Small intestine (tissue), 7 donors: ENCODE measurements around the gene STAG1. TPM values are rescaled to one million over a fixed set of nuclear protein-coding genes. Genes with fewer than 3 reads are reported as not detected.

Experiments used
- DNase-seq, 2 donors: peaks; one replicate each; pipeline versions ENCODE4 v3.0.0 to v3.0.0-alpha.2; 2013
- FAIRE-seq: peaks from 2 replicates; lab custom pipeline; 2012; peaks lifted over from hg19 to GRCh38; lab: Jason Lieb, UNC
- H3K27ac ChIP-seq, 3 donors: one replicate each; pipeline ENCODE4 v1.5.1; 2013; ENCODE audit warnings: low read length in 2 of 3, mild to moderate bottlenecking in 2 of 3, control low read depth in 1 of 3, inconsistent platforms in 1 of 3, low read depth in 1 of 3, moderate library complexity in 1 of 3
- H3K27me3 ChIP-seq, 3 donors: one replicate each; pipeline ENCODE4 v1.6.1; 2013; ENCODE audit warnings: low read length in 3 of 3, inconsistent platforms in 1 of 3; ENCODE audit not compliant: control insufficient read depth in 3 of 3, insufficient read depth in 3 of 3
- H3K36me3 ChIP-seq, 3 donors: one replicate each; pipeline ENCODE4 v1.6.1; 2013; ENCODE audit warnings: low read length in 3 of 3, inconsistent platforms in 1 of 3, low read depth in 1 of 3, mild to moderate bottlenecking in 1 of 3, moderate library complexity in 1 of 3; ENCODE audit not compliant: control insufficient read depth in 3 of 3, insufficient read depth in 2 of 3
- H3K4me1 ChIP-seq, 3 donors: one replicate each; pipeline ENCODE4 v1.6.1; 2013; ENCODE audit warnings: low read length in 2 of 3, inconsistent platforms in 1 of 3, low read depth in 1 of 3, mild to moderate bottlenecking in 1 of 3, moderate library complexity in 1 of 3; ENCODE audit not compliant: control insufficient read depth in 3 of 3, insufficient read depth in 2 of 3
- H3K4me3 ChIP-seq, 3 donors: one replicate each; pipeline ENCODE4 v1.5.1; 2013; ENCODE audit warnings: low read length in 3 of 3, control low read depth in 1 of 3, inconsistent platforms in 1 of 3, low read depth in 1 of 3, mild to moderate bottlenecking in 1 of 3, moderate library complexity in 1 of 3
- H3K9me3 ChIP-seq, 2 donors: one replicate each; pipeline ENCODE4 v1.6.1; 2013; ENCODE audit warnings: low read depth in 1 of 2, low read length in 1 of 2; ENCODE audit not compliant: control insufficient read depth in 2 of 2, insufficient read depth in 1 of 2
- WGBS, 3 donors: extraction: QIAGEN DNeasy Blood & Tissue Kit; methylation state at CpG; one replicate each; pipeline ENCODE4 v1.1.7; 2013; 5-methylcytosine and 5-hydroxymethylcytosine counted together
- polyA plus RNA-seq, 4 donors: library from polyadenylated mRNA; stranded (reverse) in 3 of 4; unstranded in 1 of 4; fragments of 200-250 nt in 3 of 4; fragments of 120-200 nt in 1 of 4; gene quantifications; one replicate each; pipeline versions ENCODE4 v1.2.1 to v1.2.3, GENCODE V29; 2013
- donor health status: healthy with polysubstance abuse.
- donor health status: control.
- donor health status: control.
- donor health status: Bipolar disorder and iron deficiency.
- donor health status: healthy.

Gene STAG1
- polyA plus RNA-seq, 4 donors, result 10.0 to 29.9 (median 11.4) TPM

DNA sequence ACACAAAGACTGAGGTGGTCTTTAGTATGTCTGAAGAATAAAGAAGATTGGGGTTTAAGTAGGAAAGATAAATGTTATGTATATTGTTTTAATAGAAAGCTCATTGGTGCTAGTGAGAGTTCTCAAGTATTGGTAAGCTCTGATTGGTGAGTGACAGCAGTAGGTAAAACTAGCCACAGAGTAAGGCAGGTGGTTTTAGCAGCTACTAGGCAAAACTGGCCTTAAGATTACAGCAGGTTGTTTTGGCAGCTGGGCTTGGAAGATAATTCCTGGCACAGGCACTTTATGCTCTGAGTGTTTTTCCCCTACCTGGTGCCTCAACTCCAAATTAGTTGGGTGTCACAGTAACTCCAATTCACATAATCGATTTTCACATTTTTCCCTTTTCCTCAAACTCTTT, 66.3 kb downstream of the STAG1 start:
- 83 to 87% (median 86%) methylated on average over 1 of the region's 1 CpG for WGBS, 3 donors
- no peak overlapping the region for H3K4me3 ChIP-seq
- H3K4me1 ChIP-seq, result no peaks in the 10 kb centered on the region
- peaks cover 0 to 2% (median 0%) of the 10 kb centered on the region in 3 donors for H3K36me3 ChIP-seq
- no peak for FAIRE-seq
- H3K9me3 ChIP-seq, result no peaks in the 10 kb centered on the region
- no peak for DNase-seq
- H3K27ac ChIP-seq, result no peak overlapping the region
- H3K27me3 ChIP-seq, result no peaks in the 10 kb centered on the region

DNA sequence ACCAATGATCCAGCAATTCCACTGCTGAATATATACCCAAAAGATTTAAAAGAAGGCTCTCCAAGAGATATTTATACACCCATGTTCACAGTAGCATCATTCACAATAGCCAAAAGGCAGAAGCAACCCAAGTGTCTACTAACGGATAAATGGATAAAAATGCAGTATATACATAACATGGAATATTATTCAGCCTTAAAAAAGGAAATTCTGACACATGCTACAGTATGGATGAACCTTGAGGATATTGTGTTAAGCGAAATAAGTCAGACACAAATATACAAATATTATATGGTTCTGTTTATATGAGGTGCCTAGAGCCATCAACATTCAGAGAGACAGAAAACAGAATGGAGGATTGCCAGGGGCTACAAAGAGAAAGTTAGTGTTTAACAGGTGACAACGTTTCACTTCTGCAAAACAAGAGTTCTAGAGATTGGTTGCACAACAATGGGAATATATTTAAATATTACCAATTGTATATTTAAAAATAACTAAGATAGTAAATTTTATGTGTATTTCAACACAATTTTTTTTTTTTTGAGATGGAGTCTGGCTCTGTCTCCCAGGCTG, 69.4 kb downstream of the STAG1 start:
- Histone ChIP-seq H3K4me1 (no peaks in the 10 kb centered on the region), H3K27ac (no peak overlapping the region), H3K4me3 (no peak overlapping the region), H3K9me3 (no peaks in the 10 kb centered on the region), H3K36me3 (peaks cover 0 to 2% (median 0%) of the 10 kb centered on the region in 3 donors), H3K27me3 (no peaks in the 10 kb centered on the region)
- no peak for DNase-seq
- FAIRE-seq, result no peak
- 90 to 93% (median 92%) methylated on average over 3 of the region's 3 CpGs for WGBS, 3 donors

DNA sequence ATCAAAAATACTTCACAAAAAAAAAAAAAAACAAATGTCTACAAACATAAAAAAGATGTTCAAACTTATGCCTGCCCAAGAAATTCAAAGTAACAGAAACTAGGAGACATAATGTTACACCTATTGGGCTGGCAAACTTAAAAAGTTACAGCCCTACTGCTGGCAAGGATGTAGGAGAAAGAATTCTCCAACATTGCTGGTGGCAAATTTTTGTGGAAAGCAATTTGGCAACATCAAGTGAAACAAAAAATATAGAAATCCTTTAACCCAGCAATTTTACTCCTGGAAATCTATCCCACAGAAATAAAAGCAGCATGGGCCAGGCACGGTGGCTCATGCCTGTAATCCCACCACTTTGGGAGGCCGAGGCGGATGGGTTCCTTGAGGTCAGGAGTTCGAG, 73.2 kb downstream of the STAG1 start:
- DNase-seq, result no peak
- no peak for FAIRE-seq
- Histone ChIP-seq H3K4me1 (peaks cover 0 to 3% (median 0%) of the 10 kb centered on the region in 3 donors), H3K36me3 (no peaks in the 10 kb centered on the region), H3K9me3 (no peaks in the 10 kb centered on the region), H3K27me3 (no peaks in the 10 kb centered on the region), H3K27ac (no peak overlapping the region), H3K4me3 (no peak overlapping the region)
- WGBS, 3 donors, result 98 to 100% (median 99%) methylated on average over 4 of the region's 4 CpGs

DNA sequence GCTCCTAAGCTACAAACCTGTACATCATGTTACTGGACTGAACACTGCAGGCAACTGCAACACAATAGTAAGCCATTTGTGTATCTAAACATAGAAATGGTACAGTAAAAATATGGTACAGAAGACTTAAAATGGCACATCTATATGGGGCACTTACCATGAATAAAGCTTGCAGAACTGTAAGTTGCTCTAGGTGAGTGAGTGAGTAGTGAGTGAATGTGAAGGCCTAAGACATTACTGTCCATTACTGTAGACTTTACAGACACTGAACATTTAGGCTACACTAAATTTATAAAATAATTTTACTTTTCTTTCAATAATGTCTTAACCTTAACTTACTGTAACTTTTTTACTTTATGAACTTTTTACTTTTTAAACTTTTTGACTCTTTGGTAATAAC, 76.2 kb downstream of the STAG1 start:
- Histone ChIP-seq H3K9me3 (no peaks in the 10 kb centered on the region), H3K4me1 (peaks cover 0 to 3% (median 0%) of the 10 kb centered on the region in 3 donors)

GRCh38 chr3:136675150-136675858, 76.9 kb downstream of the STAG1 start:
- no peak for DNase-seq
- peaks cover 0 to 3% (median 0%) of the 10 kb centered on the region in 3 donors for H3K4me1 ChIP-seq
- 49 to 74% (median 62%) methylated on average over 2 of the region's 2 CpGs for WGBS, 3 donors
- FAIRE-seq, result no peak
- peaks cover 0 to 7% (median 3%) of the 10 kb centered on the region in 3 donors for H3K36me3 ChIP-seq
- no peaks in the 10 kb centered on the region for H3K9me3 ChIP-seq
- no peaks in the 10 kb centered on the region for H3K27me3 ChIP-seq
- no peak overlapping the region for H3K4me3 ChIP-seq
- H3K27ac ChIP-seq, result no peak overlapping the region

More for the DNA sequence above, 76.2 kb downstream of the STAG1 start:
- Histone ChIP-seq H3K36me3 (peaks cover 0 to 5% (median 3%) of the 10 kb centered on the region in 3 donors), H3K27me3 (no peaks in the 10 kb centered on the region), H3K27ac (no peak overlapping the region), H3K4me3 (no peak overlapping the region)
- FAIRE-seq (no peak), DNase-seq (no peak)

DNA sequence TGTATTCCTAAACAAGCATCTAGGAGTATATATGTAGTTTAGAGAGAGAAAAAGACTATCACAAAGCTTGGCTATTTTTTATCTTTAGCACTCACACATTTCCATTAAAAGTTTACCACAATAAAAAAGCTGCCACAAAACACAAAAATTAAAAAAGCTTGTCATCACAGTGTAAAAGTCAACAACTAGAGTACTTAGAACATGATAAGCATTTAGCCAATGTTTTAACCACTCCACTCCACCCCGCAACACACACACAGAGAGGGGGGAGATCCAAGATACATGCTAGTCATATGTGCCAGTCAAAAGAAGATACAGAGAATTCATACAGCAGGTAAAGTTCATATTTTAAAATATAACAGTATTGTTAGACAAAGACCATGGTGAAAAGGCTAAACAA, 79.7 kb downstream of the STAG1 start:
- no peaks in the 10 kb centered on the region for H3K9me3 ChIP-seq
- H3K4me3 ChIP-seq, result no peak overlapping the region
- peaks cover 0 to 3% (median 0%) of the 10 kb centered on the region in 3 donors for H3K4me1 ChIP-seq
- 84 to 96% (median 96%) methylated on average over 1 of the region's 1 CpG for WGBS, 3 donors
- FAIRE-seq (no peak), DNase-seq (no peak)
- H3K27ac ChIP-seq, result no peak overlapping the region
- no peaks in the 10 kb centered on the region for H3K27me3 ChIP-seq
- peaks cover 0 to 9% (median 3%) of the 10 kb centered on the region in 3 donors for H3K36me3 ChIP-seq

DNA sequence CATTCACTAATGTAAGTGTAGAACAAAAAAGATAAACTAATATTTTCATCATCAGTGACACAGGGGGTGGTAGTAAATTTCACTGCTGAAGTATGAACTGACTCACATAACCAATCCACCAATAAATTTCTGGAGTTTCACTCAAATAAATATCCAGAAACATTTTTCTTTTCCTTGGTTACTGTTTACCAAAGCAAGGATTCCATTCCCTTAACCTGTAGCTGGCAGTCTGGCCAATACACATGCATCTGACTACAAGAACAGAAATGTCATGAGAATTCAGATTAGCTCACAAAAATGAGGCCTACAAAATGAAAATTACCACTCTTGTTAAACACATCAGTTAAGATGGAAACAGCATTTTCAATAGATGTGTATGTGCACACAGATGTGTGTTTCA, 80.3 kb downstream of the STAG1 start:
- FAIRE-seq (no peak), DNase-seq (no peak)
- H3K27me3 ChIP-seq, result no peaks in the 10 kb centered on the region
- peaks cover 0 to 9% (median 3%) of the 10 kb centered on the region in 3 donors for H3K36me3 ChIP-seq
- H3K9me3 ChIP-seq, result no peaks in the 10 kb centered on the region
- H3K4me3 ChIP-seq, result no peak overlapping the region
- no peak overlapping the region for H3K27ac ChIP-seq
- H3K4me1 ChIP-seq, result peaks cover 0 to 3% (median 0%) of the 10 kb centered on the region in 3 donors

- no peak for FAIRE-seq
These were observed 82.0 kb downstream of the STAG1 start for GRCh38 chr3:136670166-136670565.

More at GRCh38 chr3:136670166-136670565, 82.0 kb downstream of the STAG1 start:
- Histone ChIP-seq H3K27ac (no peak overlapping the region), H3K27me3 (no peaks in the 10 kb centered on the region), H3K9me3 (no peaks in the 10 kb centered on the region), H3K4me1 (peaks cover 0 to 2% (median 0%) of the 10 kb centered on the region in 3 donors), H3K4me3 (no peak overlapping the region), H3K36me3 (peaks cover 0 to 9% (median 3%) of the 10 kb centered on the region in 3 donors)
- no peak for DNase-seq
- WGBS, 3 donors, result 96 to 100% (median 96%) methylated on average over 1 of the region's 1 CpG
